GM12873 (cell line): ENCODE measurements around the gene CBX7.

ENCODE experiments used
- TF ChIP-seq, protein P1 (sequence below): IDR thresholded peaks from 2 replicates; pipeline ENCODE4 v1.5.1; 2012; ENCODE audit warnings: low read depth, mild to moderate bottlenecking, moderate library complexity, low read length, control low read depth; ENCODE audit not compliant: insufficient read depth; ENCODE audit errors: missing control alignments

CBX7 gene

DNA sequence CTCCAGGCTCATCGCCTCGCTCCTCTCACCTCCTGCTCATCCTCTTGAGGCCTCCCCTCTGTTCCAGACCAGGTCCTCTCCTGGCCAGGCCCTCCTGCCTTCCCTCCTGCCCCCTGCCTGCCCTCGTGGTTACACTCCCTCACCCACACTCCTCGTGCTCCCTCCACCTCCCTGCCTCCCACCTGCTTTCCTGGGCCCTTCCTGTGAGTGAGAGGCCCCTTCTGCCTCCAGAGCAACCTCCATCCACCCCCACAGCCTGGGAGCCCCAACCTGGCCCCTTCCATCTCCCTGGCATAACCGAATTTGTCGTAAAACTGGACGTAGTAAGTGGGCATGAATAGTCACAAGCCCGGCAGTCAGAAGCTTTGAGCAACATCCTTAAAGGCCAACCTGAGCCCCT lies 70.9 kb downstream of the CBX7 start:
- TF ChIP-seq, protein P1, sequence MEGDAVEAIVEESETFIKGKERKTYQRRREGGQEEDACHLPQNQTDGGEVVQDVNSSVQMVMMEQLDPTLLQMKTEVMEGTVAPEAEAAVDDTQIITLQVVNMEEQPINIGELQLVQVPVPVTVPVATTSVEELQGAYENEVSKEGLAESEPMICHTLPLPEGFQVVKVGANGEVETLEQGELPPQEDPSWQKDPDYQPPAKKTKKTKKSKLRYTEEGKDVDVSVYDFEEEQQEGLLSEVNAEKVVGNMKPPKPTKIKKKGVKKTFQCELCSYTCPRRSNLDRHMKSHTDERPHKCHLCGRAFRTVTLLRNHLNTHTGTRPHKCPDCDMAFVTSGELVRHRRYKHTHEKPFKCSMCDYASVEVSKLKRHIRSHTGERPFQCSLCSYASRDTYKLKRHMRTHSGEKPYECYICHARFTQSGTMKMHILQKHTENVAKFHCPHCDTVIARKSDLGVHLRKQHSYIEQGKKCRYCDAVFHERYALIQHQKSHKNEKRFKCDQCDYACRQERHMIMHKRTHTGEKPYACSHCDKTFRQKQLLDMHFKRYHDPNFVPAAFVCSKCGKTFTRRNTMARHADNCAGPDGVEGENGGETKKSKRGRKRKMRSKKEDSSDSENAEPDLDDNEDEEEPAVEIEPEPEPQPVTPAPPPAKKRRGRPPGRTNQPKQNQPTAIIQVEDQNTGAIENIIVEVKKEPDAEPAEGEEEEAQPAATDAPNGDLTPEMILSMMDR: no peak

DNA sequence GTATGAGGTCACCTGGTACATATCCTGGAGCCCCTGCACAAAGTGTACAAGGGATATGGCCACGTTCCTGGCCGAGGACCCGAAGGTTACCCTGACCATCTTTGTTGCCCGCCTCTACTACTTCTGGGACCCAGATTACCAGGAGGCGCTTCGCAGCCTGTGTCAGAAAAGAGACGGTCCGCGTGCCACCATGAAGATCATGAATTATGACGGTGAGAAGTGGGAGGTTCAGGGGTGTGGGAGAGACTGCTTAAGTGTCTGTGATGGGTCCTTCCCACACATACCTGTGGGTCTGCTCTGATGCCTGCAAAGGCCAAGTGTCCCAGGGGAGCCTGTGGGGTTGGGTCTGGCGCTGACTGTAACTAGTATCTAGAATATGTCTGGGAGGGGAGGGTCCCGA lies 71.5 kb downstream of the CBX7 start:
- TF ChIP-seq, protein P1: no peak
